OCI-LY3 (cell line): Measurements from ENCODE around the gene REX1BD.

ENCODE experiments used
- H2AFZ ChIP-seq: fragments of 200-600, 300-600 bp; shearing (Covaris generic); 2 replicates; pipeline ENCODE4 v1.6.0; 2014; ENCODE audit warnings: antibody characterized with exemption, low read depth, low read length
- H3K27ac ChIP-seq: fragments of 200-600, 300-600 bp; sonication (generic); 2 replicates; pipeline ENCODE4 v1.5.1; 2014; ENCODE audit warnings: mild to moderate bottlenecking, low read length, moderate library complexity, mixed read lengths
- H3K27me3 ChIP-seq: fragments of 200-600, 300-600 bp; sonication (generic); 2 replicates; pipeline ENCODE4 v1.6.1; 2014; ENCODE audit warnings: low read depth, low read length, mixed read lengths
- H3K36me3 ChIP-seq: fragments of 200-600, 300-600 bp; sonication (generic); replicated peaks from 2 replicates; pipeline ENCODE3; 2014; ENCODE audit warnings: low read depth, low read length, mixed read lengths
- H3K4me1 ChIP-seq: fragments of 300-600, 200-600 bp; sonication (generic); 2 replicates; pipeline ENCODE4 v1.6.1; 2014; ENCODE audit warnings: low read length, mixed read lengths
- H3K4me2 ChIP-seq: fragments of 200-600, 300-600 bp; sonication (generic); 2 replicates; pipeline ENCODE4 v1.6.1; 2014; ENCODE audit warnings: low read length, mixed read lengths
- H3K4me3 ChIP-seq: fragments of 300-600, 200-600 bp; sonication (generic); 2 replicates; pipeline ENCODE4 v1.5.1; 2014; ENCODE audit warnings: antibody characterized with exemption, mild to moderate bottlenecking, low read length, moderate library complexity
- H3K79me2 ChIP-seq: fragments of 300-600, 200-600 bp; shearing (Covaris generic); 2 replicates; pipeline ENCODE4 v1.6.1; 2014; ENCODE audit warnings: mild to moderate bottlenecking, low read length, mixed read lengths
- H3K9ac ChIP-seq: fragments of 300-600, 200-600 bp; shearing (Covaris generic); 2 replicates; pipeline ENCODE4 v1.6.0; 2014; ENCODE audit warnings: mild to moderate bottlenecking, low read length, moderate library complexity
- H3K9me3 ChIP-seq: fragments of 200-600, 300-600 bp; shearing (Covaris generic); 2 replicates; pipeline ENCODE4 v1.6.1; 2014; ENCODE audit warnings: low read length, mixed read lengths; ENCODE audit not compliant: insufficient read depth
- H4K20me1 ChIP-seq: fragments of 200-600, 300-600 bp; sonication (generic); 2 replicates; pipeline ENCODE4 v1.6.1; 2016; ENCODE audit warnings: low read length, mixed read lengths; ENCODE audit not compliant: insufficient read depth
- CTCF ChIP-seq: fragments of 200-600, 300-600 bp; sonication (generic); IDR thresholded peaks from 2 replicates; pipeline ENCODE4 v1.5.1; 2014; ENCODE audit warnings: antibody characterized with exemption, low read length, low read depth
- EZH2phosphoT487 ChIP-seq: fragments of 200-600 bp; shearing (Covaris generic); IDR thresholded peaks from 2 replicates; pipeline ENCODE4 v1.6.1; 2018; ENCODE audit warnings: antibody characterized with exemption, mixed run types, low read depth

The REX1BD gene

DNA sequence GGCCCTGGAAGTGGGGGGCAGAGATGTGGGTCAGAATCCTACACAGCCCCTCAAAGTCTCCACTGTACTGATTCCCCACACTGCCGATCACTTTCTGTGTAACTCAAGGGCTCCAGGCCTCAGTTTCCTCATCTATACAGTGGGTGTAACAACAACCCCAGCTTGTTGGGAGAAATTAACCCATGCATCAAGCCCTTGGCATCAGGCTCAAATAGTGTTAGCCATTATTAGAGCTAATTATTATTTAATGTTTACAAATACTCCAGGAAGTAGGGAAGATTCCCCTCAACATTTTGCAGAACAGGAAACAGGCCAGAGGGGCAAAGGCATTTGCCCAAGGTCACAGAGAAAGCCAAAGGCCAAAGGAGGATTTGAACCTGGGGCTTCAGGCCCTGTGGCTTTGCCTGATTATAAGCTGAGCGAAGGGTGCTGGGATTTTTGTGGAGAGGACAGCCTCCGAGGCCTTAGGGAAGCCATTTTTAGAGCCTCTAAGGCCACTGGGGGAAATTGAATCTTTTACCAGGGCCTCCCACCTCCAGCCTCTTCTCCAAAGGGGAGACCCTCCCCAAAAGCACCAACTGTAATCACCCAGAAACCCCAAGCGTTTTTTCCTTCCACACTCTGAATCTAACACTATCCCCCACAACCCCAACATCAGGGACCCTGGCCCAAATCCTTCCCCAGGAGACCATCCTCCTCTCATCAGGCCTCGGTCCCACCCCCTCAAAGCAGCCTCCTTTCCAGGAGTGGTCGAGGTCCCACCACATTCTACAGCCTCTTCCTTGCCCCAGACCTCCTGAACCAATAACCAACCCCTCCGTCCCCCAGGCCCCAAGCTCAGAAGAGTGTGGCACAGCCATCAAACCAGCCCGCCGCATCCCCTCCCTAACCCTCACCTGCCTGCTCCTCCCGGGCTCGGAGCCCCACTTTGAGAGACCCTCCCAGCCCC is 46.3 kb upstream of the REX1BD start:
- H3K27ac ChIP-seq, result peak overlapping the region; percentile 49
- H2AFZ ChIP-seq, result no peak overlapping the region

DNA sequence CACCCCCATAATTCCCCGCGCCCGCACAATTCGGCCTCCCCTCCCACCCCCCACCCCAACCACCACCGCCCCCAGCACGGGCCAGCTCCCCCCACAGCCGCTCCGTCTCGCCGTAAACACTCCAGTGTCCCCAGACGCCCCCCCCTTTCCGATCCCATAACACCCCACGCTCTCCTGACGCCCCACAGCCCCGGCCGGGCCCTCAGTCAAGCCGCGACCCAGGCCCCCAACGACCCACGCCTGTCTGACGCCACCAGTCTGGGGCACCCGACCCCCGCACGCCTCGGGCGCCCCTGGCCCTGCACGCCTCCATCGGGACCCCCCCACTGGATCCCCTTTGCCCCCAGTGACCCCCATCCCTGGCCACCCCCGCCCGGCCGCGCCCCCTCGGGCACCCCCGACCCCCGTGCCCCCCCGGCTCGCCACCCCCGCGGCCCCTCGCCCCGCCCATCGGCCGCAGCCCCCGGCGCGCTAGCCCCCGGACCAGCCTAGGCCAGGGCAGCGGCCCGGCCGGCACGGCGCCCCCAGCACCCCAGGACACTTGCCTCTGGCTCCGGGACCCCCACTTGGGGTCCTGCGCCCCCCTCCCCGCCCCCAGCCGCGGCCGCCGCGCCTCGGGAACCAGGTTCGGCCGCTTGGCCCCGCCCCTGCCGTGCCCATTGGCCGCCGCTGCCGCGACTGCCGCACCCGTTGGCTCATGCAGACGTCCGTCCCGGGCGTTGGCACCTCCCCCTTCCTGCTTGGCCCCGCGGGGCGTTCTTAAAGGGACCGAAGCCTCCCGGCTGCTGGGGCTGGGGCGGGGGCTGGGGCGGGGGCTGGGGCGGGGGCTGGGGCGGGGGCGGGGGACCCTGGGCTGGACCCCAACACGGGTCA is 45.4 kb upstream of the REX1BD start, which contains the start of gene FKBP8:
TSS of gene FKBP8 (minus strand) at position 633 of the 873 bp plus-strand sequence. CDS start 1,603 bp downstream, outside the sequence.
- peaks cover 15% of the 10 kb centered on the region for H3K4me1 ChIP-seq
- TF ChIP-seq EZH2phosphoT487 (no peak), CTCF (no peak)
- peak within 1 kb of the TSS; percentile 84 for H3K4me3 ChIP-seq
- H4K20me1 ChIP-seq, result no peaks in the 10 kb centered on the region; the same call in 1 of the 2 replicates
- no peaks in the 10 kb centered on the region for H3K27me3 ChIP-seq
- peak within 1 kb of the TSS; percentile 94 for H3K4me2 ChIP-seq
- H3K27ac ChIP-seq, result peak within 1 kb of the TSS; percentile 64
- H3K36me3 ChIP-seq, result peaks cover 25% of the 10 kb centered on the region
- H3K79me2 ChIP-seq, result peaks cover 20% of the 10 kb centered on the region
- H2AFZ ChIP-seq, result peak within 1 kb of the TSS; percentile 37
- peak within 1 kb of the TSS; percentile 88 for H3K9ac ChIP-seq
- no peaks in the 10 kb centered on the region for H3K9me3 ChIP-seq

More for the DNA sequence above, 46.3 kb upstream of the REX1BD start:
- Histone ChIP-seq H3K4me2 (peak overlapping the region; percentile 94), H3K4me1 (peaks cover 15% of the 10 kb centered on the region), H3K9me3 (no peaks in the 10 kb centered on the region), H3K79me2 (peaks cover 20% of the 10 kb centered on the region), H4K20me1 (no peaks in the 10 kb centered on the region; the same call in 1 of the 2 replicates), H3K36me3 (peaks cover 34% of the 10 kb centered on the region), H3K4me3 (peak overlapping the region; percentile 84), H3K27me3 (no peaks in the 10 kb centered on the region), H3K9ac (peak overlapping the region; percentile 88)
- TF ChIP-seq EZH2phosphoT487 (no peak), CTCF (no peak)

DNA sequence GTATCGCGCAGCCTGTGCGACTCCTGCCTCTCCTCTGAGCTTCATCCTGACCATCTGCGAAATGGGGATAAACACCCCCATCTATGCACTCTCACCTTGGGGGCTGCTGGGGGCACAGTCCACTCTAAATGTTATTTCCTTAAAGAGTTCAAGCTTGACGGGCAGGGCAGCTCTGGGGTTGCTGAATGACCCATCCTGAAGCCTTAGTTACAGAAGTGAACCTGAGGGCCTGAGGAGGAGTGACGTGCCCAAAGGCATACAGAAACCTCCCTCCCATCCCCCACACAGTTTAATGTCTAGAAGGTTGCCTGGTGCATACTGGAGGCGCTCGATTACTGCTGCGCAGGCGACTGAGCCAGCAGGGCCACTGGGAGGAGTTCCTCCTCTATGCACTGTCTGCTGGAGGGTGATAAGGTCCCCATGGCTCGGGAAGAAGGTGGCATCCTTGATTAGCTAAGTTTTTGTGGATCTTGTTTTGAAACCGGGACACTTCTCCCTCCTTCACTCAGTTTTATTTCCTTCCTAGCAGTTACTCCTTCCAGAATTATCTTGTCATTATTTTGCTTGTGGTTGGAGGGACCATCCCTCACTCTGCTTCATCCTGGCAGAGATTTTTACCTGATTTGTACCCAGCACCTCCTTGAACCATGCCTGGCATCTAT is 44.7 kb upstream of the REX1BD start:
- Histone ChIP-seq H4K20me1 (no peaks in the 10 kb centered on the region; the same call in 1 of the 2 replicates), H3K9me3 (no peaks in the 10 kb centered on the region), H3K9ac (peak overlapping the region; percentile 70), H3K36me3 (peaks cover 21% of the 10 kb centered on the region), H3K27me3 (no peaks in the 10 kb centered on the region), H3K4me1 (peaks cover 15% of the 10 kb centered on the region), H2AFZ (peak overlapping the region; percentile 37), H3K4me3 (peak overlapping the region; percentile 76), H3K27ac (peak overlapping the region; percentile 64), H3K4me2 (peak overlapping the region; percentile 68), H3K79me2 (peaks cover 20% of the 10 kb centered on the region)
- TF ChIP-seq EZH2phosphoT487, result no peak
- peak; percentile 70 for TF ChIP-seq CTCF
